NCI-H187 (cell line): ENCODE measurements around the gene RAB22A.
"Not testable (repeated sequence)": the region's sequence is repeated elsewhere in the genome, so short reads cannot be mapped to it uniquely, and the experiment has no call there.

Source experiments
- DNase-seq, 2 experiments: peaks; one replicate each; lab custom pipeline; 2025; lab: John Stamatoyannopoulos, UW

The RAB22A gene

DNA sequence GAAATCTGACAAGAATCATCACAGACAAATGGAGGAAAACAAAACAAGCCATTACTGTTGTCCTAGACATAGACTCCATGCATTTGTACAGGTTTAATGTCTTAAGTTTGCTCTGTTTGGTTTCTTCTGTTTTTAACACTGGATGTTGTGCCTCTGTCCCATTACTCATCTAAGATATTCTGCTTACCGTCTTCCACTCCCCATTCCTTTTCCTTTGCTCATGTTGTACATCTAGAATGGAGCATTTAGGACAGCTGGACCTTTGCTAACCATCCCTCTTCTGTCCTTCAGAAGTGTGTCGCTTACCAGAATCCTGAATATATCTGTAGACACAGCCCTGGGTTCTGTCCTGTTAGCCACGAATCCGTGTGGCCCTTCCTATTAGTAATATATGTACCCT lies 35.2 kb downstream of the RAB22A start:
- no peak for DNase-seq

GRCh38 chr20:58349570-58349969 lies 40.1 kb downstream of the RAB22A start:
- DNase-seq, result no peak

DNA sequence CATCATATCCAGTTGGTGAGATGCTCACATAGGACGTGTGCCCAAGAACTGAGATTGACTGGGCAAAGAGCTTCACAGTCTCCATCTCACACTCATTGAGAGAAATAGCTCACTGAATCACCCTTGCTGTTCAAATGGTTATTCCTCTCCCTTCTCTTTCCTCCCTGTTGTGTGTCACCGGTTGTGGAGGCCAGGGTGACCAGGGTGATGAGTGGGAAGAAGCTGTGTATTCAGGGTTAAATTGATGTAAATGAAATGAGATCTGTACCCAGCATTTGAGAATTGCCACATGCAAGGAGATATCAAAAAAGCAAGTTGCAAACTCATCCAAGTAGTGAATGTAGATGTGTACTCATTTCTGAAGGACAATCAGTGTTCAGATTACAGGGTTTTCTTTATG lies 43.0 kb downstream of the RAB22A start:
- no peak for DNase-seq

GRCh38 chr20:58359441-58359840 lies 49.9 kb downstream of the RAB22A start:
- no peak for DNase-seq

DNA sequence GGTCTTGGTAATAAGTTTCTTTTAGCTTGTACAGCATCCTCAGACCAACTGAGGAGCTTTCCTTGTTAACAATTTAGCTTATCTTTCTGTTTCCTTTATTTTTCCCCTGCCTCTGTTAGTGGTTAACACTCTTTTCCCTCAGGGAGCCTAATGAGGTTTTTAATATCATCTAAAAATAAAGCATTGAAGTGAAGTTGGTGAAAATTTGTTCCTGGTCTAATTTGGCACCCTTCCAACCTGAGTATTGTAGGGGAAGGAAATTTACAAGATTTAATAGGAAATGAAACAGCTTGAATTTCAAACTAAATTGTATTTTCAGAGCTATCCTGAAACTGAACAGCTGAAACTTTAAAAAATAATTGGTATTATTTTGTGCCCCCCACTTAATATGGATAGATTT lies 51.4 kb downstream of the RAB22A start:
- DNase-seq, result no peak

DNA sequence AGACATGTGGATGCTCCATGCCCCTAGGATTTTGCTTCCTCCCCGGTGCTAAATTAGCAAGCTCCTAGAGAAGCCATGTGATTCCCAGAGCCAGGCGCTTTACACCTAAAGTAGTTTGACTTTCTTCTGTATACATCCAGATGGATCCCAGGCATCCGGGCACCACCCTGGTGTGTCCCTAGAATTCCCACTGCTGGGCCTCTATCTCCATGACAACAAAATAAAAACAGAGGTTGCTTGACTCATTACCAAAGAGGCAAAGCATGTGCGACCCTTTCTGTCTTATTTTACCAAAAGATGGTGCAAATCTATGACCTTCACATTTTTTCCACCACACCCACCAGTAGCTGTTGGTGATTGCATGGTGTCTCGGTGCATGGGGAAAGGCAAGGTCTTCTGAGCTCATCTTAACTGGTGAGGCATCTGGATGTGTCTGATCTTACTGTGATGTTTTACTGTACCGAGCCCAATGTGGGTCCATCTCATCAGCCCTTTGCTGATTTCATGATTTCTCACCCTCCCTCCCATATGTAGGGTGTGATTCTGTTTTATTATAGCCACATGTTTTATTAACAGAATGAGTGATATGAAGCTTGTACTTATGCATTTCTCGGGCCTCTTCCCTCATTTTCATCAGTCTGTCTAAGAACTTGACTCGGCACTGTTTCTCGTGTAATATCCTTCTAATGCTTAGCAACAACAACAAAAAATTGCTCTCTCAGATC lies 52.1 kb downstream of the RAB22A start:
- no peak for DNase-seq

DNA sequence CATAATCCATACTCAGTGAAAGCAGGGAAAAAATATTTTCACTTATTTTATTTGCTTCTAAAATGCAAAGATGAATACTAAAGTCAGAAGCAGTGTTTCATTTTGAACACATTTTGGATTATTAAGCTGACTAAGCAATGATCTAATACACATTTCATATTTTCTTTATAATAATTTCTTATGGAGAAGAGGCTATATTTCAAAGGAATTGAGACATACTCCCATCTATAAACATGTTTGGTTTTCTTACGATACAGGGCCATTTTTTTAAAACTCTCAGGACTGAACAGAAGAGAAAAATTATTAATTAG lies 52.6 kb downstream of the RAB22A start:
- DNase-seq, result no peak

DNA sequence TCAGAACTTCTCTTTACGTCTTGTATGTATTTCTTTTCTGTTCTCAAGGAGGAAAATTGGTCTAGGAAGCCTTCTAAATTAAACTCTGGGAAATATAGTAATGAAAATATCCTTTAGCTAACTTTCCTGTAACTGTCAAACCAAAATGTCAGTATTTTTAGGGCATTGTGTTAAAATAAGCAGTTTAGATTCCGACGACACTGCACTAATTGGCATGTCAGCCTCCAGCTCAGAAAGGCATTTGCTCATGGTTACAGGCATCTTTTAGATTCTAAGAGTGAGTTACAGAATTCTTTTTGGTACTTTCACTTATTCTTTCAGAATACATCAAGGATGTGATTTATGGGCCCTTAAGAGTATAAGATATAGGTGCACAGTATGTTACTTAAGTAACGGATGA lies 53.5 kb downstream of the RAB22A start:
- DNase-seq, result no peak

GRCh38 chr20:58366866-58367265 lies 57.4 kb downstream of the RAB22A start:
- no peak for DNase-seq

DNA sequence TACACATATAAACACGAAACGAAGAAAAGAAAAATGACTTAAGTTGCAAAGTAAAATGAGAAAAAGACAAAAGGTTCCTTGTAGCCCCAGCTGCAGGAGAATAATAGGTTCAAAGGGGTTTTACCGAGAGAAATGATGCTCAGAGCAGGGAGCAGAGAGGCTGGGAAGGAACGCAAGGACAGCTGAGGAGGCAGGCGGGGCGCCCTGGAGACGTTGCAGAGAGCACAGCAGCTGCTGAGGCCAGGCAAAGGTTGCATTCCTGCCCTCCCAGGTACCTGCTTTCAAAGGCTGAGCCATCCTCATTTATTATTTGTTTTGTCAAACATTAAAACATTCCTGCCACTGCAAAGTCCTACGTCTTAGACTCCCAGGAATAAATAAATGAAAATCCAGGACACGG lies 63.3 kb downstream of the RAB22A start:
- no peak for DNase-seq

GRCh38 chr20:58373296-58373695 lies 63.8 kb downstream of the RAB22A start:
- not testable (repeated sequence) for DNase-seq

DNA sequence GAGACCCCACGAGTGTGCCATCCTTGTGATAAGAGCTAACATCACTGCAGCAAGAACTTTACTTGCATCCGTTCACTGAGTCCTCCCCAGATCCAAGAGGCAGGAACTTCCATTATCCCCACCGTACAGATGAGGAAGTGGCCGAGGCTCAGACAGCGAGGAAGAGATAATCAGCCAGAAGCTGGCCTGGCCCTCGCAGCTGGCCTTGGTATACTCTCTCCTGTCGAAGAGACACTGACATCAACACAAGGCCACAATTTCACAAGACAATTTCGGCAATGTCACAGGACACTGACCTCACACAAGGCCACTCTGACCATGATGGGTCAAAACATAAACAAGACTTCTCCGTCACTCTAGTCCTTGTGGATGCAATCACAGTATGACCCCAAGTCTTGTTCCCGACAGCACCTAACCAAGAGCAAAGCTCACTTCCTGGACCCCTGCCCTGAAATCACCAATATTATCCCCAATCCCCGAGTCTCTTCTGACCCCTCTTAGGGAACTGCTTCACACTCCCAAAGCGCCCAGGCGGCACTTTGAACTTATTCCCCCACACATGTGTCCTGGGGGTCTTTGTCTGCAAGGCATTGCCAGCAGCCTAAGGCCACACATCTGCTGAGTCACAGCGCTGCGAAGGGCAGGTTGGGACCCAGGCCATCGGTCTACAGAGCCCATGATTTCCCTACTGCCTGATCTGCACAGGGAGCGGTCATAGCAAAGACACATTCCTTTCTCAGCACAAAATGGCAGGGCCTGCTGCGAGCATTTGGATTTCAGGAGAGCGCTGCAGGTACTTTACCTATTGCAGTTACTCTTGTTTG lies 64.7 kb downstream of the RAB22A start:
- no peak for DNase-seq

- no peak for DNase-seq
Observed at GRCh38 chr20:58374906-58375758, 65.6 kb downstream of the RAB22A start.

DNA sequence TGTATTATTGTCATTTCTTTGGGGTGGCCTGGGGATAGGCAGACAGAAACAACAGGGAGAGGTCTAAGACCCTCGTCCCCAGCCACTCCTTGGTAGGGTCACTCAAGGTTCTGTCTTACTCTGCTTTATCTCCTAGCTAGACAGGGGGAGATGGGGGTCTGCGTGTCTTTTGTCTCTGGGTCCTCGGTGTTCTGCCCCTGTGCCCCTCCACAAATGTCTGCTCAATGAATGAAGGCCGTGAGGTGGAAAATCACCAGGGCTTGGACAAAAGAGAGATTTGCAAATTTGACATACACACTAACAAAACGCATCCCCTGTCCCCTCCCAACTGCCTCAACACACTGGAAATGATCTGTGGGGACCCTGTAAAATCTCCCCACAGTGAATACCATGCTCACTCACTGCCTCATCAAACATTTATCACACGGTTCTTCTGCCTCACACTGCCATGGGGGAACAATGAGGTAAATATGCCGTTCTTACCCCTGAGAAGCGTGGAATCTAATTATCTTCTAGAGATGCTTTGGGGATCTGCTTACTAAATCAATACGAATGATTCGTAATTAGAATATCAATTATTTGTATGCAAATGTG lies 66.3 kb downstream of the RAB22A start:
- DNase-seq, result no peak

DNA sequence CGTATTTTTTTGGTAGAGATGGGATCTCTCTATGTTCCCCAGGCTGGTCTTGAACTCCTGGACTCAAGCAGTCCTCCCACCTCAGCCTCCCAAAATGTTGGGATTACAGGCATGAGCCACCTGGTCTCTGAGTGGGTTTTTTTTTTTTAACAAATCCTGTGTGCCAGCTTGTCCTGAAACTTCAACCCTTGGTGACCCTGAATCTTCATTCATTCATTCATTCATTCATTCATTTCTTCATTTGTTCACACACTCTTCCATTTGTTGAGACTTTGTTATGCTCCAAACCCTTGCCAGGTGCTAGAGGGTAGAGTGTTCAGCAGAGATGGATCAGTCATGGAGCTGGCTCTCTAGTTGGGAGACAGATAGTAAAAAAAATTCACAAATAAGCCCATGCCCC lies 67.5 kb downstream of the RAB22A start:
- DNase-seq, result no peak

DNA sequence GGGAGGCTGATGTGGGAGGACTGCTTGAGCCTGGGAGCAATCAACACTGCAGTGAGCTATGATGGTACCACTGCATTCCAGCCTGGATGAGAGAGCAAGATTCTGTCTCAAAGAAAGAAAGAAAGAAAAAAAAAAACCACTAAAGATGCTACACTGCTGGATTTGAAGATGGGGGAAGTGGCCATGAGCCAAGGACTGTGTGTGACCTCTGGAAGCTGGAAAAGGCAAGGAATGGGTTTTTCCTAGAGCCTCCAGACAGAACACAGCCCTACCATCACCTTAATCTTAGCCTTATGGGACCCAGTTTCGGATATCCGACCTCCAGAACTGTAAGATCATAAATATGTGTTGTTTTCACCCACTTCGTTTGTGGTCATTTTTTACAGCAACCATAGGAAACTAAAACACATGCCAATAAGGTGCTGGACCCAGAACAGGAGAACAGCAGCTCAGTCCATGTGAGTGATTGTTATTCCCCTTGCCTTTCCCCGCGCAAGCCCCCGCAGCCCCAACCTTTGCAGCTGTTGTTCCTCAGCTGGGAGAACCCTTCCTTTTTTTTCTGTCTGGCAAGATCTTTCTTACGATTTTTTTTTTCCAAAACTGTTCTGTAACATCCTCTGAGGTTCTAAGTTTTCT lies 68.4 kb downstream of the RAB22A start:
- no peak for DNase-seq

DNA sequence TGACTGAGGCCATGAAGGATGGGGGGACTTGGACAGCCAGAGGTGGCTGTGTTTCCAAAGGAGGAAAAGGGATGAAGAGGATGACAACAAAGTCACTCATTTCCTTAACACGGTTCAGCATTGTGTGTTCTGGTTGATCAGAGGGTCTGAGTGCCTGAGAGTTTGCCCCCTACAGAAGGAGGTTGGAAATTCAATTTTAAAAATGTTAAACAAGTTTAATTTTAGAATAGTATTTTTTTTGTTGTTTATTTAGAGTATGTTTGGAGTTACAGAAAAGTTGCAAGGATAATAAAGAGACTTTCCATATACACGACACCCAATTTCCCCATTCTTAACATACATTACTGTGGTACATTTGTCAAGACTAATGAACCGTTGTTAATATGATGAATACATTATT lies 69.2 kb downstream of the RAB22A start:
- DNase-seq, result no peak

GRCh38 chr20:58381627-58382026 lies 72.1 kb downstream of the RAB22A start:
- no peak for DNase-seq

- DNase-seq, result no peak
Observed at GRCh38 chr20:58382096-58382495, 72.6 kb downstream of the RAB22A start.

GRCh38 chr20:58384821-58385220 lies 75.3 kb downstream of the RAB22A start:
- no peak for DNase-seq

GRCh38 chr20:58388028-58388601 lies 78.6 kb downstream of the RAB22A start:
- DNase-seq, result no peak
